Stimulated activated CD4-positive, alpha-beta T cell treated with anti-CD3 and anti-CD28 coated beads, Interleukin-15, amount 100 ng/mL, for 48 hours (primary cell): ENCODE measurements around the gene VARS2.

Experiments
- DNase-seq, 2 donors: peaks; one replicate each; pipeline ENCODE4 v3.0.0-alpha.2; 2020; ENCODE audit warnings: low read depth in 2 of 2

Gene VARS2

GRCh38 chr6:30884521-30885480, 29.2 kb upstream of the VARS2 start:
- peak in 1 of 2 donors; percentile 36 for DNase-seq

DNA sequence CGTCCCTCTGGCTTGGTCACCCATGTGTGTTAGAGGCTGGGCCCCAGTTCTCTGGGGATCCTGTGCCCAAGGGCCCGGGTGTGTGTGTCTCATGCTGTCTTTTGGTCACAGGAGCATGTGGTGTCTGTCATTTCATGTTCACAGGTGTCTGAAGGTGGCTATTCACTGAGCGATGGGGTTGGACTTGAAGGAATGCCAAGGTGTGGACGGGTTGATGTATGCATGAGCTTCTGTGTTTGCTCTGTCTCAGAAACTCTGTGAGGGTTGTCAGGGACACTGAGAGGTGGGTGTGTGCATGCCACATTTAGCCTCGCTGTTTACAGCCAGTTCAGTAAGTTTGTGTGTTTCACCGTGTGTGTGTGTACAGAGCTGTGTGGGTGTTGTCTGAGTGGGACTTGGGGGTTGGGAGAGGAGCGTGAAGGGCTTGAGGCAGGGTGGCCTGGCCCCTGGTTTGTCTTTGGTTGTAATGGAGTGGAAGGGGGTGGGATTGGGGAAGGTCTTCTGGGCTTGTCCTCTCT, 28.5 kb upstream of the VARS2 start:
- no peak for DNase-seq

DNA sequence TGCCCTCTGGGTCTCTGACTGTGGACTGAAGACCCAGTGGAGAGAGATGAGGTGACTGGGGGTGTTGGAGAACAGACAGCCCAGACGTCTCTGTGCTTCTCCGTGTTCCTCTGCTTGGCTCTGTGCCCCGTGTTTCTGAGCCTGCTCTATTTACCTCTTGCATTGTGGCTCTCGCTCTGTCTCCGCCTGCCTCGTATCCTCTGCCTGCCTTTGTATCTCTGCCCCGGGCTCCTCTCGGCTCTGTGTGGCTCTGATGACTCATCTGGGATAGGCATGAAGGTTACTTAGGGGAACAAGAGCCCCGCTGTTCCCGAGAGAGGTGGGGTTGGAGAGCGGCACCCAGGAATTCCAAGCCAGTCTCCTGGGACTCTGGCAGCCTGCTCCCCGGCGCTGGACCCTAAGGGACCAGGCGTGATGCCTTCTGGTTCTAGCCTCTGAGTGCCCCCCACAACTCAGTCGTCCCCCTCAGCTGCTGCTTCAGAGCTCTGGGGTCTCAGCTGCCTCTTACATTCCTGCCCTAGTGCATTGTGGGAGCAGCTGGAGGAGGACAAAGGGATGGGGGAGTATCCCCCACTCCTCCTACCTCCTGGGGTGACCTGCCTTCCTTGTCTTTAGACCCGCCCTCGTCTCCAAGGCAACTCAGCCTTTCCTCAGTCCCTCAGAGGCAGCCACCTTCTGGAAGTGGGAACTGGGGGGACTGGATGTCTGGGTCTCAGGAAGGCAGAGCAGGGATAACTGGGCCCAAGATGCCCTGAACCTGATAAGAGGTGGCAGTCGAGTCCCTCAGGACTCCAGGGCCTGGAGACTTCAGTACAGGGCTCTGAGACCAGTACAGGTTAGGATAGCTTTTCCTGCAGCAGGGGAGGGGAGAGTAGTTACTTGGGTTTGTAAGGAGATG, 27.8 kb upstream of the VARS2 start:
- DNase-seq, result no peak

DNA sequence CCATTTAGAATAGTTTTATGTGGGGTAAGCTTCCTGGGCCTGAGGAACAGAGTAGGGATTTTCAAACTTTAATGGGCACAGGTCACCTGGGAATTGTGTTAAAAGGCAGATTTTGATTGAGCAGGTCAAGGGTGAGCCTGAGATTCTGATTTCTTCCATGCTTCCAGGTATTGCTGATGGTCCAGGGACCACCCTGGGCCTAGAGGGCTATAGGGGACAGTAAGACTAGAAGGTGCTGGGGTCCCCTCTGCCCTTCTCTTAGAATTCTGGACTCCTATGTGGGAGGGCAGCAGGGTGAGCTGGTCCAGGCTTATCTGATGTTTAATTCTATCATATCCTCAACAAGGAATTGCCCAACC, 27.2 kb upstream of the VARS2 start:
- DNase-seq, result no peak

DNA sequence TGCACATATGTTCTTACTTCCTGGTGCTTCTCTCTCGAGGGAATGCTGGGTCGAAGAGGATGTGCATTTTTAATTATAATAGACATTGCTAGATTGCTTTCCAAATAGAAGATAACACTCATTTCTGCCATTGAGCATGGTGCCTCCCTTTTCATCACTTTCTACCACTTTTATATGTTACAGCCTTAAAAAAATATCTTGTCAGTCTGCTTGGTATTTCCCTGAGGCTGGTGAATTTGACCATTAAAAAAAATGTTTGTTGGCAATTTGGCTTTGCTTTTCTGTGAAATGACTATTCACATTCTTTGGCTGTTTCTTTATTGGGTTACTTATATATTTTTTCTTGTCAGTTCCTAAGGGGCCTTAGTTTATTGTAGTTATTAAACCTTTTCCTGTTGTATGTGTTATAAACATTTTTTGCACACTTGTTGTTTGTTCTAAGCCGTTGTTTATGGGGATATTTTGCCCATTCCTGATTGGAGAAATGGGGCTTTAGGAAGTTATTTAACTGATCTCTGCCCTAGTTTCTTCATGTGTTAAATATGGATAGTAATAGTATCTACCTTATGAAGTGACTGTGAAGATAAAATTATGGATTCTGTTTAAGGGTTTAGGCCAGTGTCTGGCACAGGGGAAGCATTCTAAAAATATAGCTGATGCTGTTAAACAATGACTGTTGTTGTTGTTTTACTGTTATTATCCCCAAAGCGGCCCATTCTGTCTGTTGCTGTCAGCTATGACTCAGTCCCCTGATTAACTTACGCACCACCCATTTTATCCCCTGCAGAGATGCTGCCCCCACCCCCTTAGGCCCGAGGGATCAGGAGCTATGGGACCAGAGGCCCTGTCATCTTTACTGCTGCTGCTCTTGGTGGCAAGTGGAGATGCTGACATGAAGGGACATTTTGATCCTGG, 25.9 kb upstream of the VARS2 start:
- DNase-seq, result no peak

GRCh38 chr6:30888816-30889495, 25.1 kb upstream of the VARS2 start:
- DNase-seq, result no peak

DNA sequence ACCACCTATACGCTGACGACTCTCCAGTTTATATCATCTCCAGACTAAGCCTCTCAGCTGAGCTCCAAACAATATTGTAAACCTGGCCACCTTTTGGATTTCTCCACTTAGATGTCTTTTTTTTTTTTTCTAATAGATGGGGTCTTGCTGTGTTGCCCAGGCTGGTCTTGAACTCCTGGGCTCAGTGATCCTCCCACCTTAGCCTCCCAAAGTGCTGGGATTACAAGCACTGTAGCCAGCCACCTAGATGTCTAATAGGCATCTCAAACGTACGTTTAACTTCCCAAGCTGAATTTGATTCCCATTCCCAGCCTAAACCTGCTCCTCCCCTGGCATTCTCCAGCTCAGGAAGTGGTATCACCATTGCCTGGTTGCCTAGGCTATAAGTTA, 24.5 kb upstream of the VARS2 start:
- no peak for DNase-seq

- no peak for DNase-seq
Measured at GRCh38 chr6:30889921-30890645, 24.0 kb upstream of the VARS2 start.

DNA sequence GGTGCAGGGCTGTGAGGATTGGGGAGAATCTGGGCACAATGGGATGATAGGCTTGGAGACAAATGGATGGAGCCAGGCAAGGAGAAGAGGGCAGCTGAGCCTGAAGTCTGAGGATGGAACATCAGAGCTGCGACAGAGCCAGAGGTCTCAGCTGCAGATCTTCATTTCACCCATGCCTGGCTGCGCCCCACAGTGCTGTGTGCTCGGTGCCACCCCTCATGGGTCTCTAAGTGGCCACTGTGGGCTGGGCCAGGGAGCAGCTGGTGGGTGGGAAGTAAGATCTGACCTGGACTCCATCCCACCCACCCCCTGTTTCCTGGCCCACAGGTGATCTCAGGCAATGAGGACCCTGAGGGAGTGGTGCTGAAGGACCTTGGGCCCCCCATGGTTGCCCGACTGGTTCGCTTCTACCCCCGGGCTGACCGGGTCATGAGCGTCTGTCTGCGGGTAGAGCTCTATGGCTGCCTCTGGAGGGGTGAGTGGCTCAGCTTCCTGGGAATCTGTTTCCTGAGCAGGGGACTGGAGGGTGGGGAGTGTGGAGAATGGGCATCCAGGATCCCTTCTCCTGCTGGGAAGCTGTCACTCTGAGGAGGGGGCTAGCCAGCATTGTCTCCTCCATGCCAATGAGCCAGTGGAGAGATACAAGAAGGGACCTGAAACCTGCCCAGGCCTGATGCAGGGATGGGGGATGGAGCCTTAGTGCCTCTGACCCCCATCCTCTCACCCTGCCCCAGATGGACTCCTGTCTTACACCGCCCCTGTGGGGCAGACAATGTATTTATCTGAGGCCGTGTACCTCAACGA, 23.2 kb upstream of the VARS2 start:
- DNase-seq, result no peak

GRCh38 chr6:30891450-30891723, 22.7 kb upstream of the VARS2 start:
- no peak for DNase-seq

DNA sequence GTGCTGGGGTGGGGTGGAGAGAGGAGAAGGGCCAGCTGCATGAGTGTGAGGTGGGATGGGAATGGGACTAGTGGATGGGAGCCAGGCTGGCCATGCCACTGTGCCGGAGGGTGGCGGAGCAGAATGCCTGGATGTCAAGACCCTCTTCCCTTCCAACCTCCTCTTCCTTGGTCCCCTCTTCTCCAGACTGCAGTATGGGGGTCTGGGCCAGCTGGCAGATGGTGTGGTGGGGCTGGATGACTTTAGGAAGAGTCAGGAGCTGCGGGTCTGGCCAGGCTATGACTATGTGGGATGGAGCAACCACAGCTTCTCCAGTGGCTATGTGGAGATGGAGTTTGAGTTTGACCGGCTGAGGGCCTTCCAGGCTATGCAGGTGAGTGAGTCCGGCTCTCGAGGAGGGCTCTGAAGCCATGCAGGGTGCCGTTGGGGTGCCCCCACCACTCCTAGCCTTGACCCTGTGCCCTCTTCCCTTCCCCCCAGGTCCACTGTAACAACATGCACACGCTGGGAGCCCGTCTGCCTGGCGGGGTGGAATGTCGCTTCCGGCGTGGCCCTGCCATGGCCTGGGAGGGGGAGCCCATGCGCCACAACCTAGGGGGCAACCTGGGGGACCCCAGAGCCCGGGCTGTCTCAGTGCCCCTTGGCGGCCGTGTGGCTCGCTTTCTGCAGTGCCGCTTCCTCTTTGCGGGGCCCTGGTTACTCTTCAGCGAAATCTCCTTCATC, 22.1 kb upstream of the VARS2 start:
- DNase-seq, result no peak

GRCh38 chr6:30893001-30893591, 20.9 kb upstream of the VARS2 start:
- no peak for DNase-seq

- no peak for DNase-seq
Measured at GRCh38 chr6:30893666-30894065, 20.4 kb upstream of the VARS2 start.

DNA sequence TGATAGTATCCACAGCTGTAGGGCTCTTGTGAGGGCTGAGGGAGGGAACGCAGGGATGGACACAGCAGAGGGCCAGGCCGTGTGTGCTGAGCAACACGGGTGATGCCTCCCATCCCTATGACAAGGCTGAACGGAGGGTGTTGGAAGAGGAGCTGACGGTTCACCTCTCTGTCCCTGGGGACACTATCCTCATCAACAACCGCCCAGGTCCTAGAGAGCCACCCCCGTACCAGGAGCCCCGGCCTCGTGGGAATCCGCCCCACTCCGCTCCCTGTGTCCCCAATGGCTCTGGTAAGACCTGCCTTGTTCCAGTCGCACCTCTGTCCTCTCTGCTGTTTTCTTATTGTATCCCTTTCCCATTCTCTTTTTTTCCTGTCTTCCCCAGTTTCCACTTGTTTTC, 19.7 kb upstream of the VARS2 start:
- DNase-seq, result no peak

DNA sequence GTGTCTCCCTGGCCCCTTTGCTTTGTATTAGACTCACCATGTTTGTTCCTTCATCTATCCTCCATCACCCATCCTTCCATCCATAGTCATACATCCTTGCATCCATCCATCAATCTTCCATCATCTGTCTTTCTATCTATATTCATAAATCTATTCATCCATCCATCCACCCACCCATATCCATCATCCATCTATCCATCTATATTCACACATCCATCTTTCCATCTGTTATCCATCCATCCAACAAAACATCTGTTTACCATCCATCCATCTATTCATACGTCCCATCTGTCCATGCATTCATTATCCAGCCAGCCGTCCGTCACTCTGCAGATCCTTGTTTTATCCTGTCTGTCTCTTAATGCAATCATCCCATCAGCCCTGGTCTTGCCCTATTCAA, 19.1 kb upstream of the VARS2 start:
- DNase-seq, result no peak

DNA sequence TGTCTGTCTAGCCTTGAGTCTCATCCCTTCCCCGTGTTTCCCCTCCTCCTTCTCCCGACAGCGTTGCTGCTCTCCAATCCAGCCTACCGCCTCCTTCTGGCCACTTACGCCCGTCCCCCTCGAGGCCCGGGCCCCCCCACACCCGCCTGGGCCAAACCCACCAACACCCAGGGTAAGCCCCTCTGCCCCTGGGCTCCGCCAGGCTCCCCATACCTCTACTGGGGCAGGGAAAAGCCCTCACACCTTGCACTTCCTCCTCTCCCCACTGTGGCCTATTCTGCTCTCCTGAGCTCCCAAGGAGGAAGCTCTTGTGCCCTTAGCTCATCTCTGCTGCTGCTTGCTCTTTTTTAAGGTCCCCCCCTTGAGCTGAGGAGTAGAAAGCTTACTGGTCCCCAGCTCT, 18.7 kb upstream of the VARS2 start:
- DNase-seq, result no peak

DNA sequence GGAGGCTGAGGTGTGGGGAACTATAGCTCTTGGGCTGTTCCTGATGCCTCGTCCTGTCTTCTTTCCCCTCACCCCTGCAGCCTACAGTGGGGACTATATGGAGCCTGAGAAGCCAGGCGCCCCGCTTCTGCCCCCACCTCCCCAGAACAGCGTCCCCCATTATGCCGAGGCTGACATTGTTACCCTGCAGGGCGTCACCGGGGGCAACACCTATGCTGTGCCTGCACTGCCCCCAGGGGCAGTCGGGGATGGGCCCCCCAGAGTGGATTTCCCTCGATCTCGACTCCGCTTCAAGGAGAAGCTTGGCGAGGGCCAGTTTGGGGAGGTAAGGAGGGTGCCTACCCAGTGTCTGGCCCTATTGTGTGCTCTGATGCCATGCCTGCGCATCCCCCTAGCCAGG, 17.5 kb upstream of the VARS2 start:
- DNase-seq, result no peak

GRCh38 chr6:30897882-30898281, 16.2 kb upstream of the VARS2 start:
- no peak for DNase-seq
